ENCODE measurements around the gene FOXD2.

FOXD2 gene

GRCh38 chr1:47432071-47433036 is 5.5 kb upstream of the FOXD2 start (continued):
- TF ChIP-seq ZNF626 (tag by site-specific recombination; IDR thresholded peaks at IDR 0.05) (no peak), HOXA7 (CRISPR knock-in tag; IDR thresholded peaks at IDR 0.05; ENCODE audit: borderline replicate concordance) (no peak), HIC1 (tag by site-specific recombination; IDR thresholded peaks at IDR 0.05) (no peak)

GRCh38 chr1:47433037-47433421 is 4.8 kb upstream of the FOXD2 start:
- no peaks in the 10 kb centered on the region for H3K4me1 ChIP-seq (ENCODE audit: control insufficient read depth, insufficient read depth, low read length)
- POLR2A ChIA-PET = interaction anchor here (1.2 kb wide), 1 partner anchor 293 kb away, joined by 5 read pairs; no protein-coding TSS in a partner anchor
- peaks cover 4 to 43% of the 10 kb centered on the region in 2 experiments; a peak in 1 of 3 replicates for H3K36me3 ChIP-seq (ENCODE audit: control insufficient read depth in 2 of 2, insufficient read depth in 1 of 2, low read length in 2 of 2)
- no peaks in the 10 kb centered on the region for H3K9me3 ChIP-seq (ENCODE audit: control insufficient read depth, insufficient read depth, low read depth, low read length)
- CTCF ChIA-PET = interaction anchor here (0.6 to 9.7 kb wide), 17 partner anchors 8 to 294 kb away, joined by 3 to 115 read pairs (median 5); no protein-coding TSS in a partner anchor
- no peak overlapping the region for H3K27ac ChIP-seq (ENCODE audit: extremely low read depth, low read depth, low read length)
- TF ChIP-seq ZNF610 (tag by site-specific recombination; IDR thresholded peaks at IDR 0.05; ENCODE audit: borderline replicate concordance) (no peak), ZFP3 (tag by site-specific recombination; IDR thresholded peaks at IDR 0.05; ENCODE audit: low read depth) (no peak), AEBP2 (tag by site-specific recombination; IDR thresholded peaks at IDR 0.05; ENCODE audit: borderline replicate concordance) (no peak), GFI1B (tag by site-specific recombination; IDR thresholded peaks at IDR 0.05) (no peak), ZNF768 (tag by site-specific recombination; IDR thresholded peaks at IDR 0.05) (no peak), PBX3 (CRISPR knock-in tag; IDR thresholded peaks at IDR 0.05) (no peak), ZNF707 (tag by site-specific recombination; IDR thresholded peaks at IDR 0.05) (no peak), ZNF449 (tag by site-specific recombination; IDR thresholded peaks at IDR 0.05) (no peak), ZNF169 (tag by site-specific recombination; IDR thresholded peaks at IDR 0.05) (no peak), ZNF223 (tag by site-specific recombination; IDR thresholded peaks at IDR 0.05) (no peak), PRDM6 (tag by site-specific recombination; IDR thresholded peaks at IDR 0.05) (no peak), ZNF843 (tag by site-specific recombination; IDR thresholded peaks at IDR 0.05) (no peak)
- H3K4me3 ChIP-seq (ENCODE audit: low read depth, low read length) = no peak overlapping the region
